Stimulated activated naive CD8-positive, alpha-beta T cell treated with anti-CD3 and anti-CD28 coated beads, Interleukin-15, Interleukin-2, amounts not matched to agents 100 U/mL and 50 U/mL, for 24 hours (primary cell): ENCODE measurements around the gene FAM131B.

Experiments
- ATAC-seq: fragments of 150-1000 bp; cut with Tn5 transposase; one replicate; pipeline ENCODE4 v1.10.0; 2021
- DNase-seq: peaks from one replicate; pipeline ENCODE4 v3.0.0; 2021

FAM131B gene

GRCh38 chr7:143359771-143360353 is 2.7 kb downstream of the FAM131B start:
- no peak for DNase-seq

GRCh38 chr7:143358626-143359025 is 3.9 kb downstream of the FAM131B start:
- ATAC-seq: no peak
- no peak for DNase-seq

More at GRCh38 chr7:143359771-143360353, 2.7 kb downstream of the FAM131B start:
- ATAC-seq: no peak

DNA sequence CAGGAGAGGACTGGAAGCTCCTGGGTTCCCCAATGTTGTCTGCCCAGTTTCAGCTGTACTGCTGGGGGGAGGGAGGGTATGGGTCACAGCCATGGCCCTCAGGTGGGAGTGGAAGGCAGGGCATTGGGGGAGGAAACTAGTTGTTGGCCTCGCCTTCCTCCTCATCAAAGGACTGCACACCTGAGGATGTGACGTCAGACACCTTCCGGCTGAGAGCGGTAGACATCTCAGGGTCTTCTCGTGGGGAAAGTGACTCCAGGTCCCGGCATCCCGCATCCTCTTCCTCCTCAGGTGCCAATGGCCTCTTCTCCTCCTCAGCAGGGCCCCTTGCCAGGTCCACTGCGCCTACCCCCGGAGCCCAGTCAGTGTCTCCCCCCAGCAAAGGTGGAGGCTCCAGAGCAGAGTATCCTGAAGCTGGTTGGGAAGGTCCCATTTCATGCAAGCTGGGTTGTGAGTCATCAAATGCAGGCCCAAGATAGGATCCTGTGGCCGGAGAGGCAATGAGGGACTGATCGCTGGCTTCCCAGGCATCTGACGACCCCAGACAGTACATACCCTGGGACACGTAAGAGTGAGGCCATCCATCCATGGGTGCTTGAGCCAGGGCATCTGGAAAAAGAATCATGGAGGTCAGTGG is 6.0 kb downstream of the FAM131B start:
- DNase-seq (no peak), ATAC-seq (no peak)

DNA sequence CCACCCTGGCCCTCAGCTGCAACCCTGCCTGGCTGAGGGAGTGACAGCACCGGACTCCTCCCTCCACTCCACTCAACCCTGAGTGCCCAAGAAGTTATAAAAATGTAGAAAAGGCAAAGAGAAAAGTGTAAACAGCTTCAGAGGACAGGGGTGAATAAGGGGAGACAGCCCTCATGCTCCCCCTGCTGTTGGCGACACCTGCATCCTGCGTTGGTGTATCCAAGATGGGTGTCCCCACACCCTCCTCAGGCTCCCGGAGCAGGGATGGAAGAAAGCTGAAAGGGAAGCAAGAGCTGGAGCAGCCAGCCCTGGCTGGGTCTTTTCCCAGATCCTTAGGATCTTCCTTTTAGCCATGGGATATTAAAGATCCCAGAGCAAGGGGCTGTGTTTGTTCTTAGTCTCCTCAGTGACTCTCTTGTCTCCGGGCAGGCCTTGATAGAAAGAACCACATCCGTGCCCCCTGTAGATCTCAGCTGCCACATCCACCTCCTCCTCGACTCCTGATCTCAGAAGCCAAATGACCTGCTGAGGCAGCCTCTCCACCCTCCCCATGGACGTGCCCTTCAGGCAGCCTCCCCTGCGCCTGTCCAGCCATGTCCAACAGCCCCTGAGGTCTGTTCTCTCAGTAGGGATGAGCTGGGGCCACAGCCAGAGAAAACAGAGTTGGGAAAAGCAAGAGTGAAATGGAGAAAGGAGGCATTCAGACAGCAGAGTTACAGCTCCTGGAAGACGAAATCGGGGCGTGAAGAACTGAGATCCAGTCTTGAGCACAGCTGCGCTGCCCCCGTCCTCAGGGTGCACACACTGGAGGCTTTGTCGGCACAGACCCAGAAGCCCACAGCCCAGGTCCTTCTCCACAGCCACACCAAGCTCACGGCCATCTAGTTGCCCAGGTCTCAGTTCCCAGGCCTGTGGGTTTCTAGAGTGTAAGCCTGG is 6.8 kb downstream of the FAM131B start:
- ATAC-seq (no peak), DNase-seq (no peak)

DNA sequence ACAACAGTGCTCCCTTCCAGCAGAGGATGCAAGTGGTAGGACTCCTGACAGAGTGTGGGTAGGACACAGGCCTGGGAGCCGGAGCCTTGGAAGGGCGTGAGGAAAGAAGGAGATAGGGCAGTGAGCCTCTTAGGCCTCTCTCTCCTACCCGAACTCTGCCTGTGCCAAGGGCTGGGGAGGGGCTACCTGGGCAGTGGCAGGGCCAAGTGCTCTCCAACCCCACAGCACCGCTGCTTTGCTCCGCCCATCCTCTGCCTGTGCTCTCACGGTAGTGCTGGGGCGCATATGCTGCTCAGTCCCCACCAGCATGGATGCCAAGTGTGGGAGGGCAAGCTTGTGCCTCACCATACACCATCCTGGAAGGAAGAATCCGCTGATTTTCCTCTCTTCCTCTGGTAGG is 7.5 kb downstream of the FAM131B start:
- DNase-seq (no peak), ATAC-seq (no peak)

DNA sequence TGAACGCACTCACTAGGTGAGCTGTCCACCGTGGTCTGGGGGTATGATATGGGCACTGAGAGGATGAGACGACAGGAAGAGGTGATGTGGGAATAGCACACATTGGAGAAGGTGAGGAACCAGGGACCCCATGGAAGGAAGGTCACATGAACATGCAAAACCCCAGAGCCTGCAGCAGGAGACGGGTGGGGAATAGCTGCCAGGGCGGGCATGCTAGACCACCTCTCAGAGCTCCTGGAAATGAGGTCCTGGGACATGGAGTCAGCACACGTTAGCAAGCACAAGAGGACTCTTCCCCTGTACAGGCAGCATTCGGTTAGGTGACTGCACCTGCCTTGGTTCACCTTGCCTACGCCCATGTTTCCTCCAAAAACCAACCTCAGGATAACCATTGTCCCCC is 8.1 kb downstream of the FAM131B start:
- ATAC-seq (no peak), DNase-seq (no peak)

- ATAC-seq (no peak), DNase-seq (no peak)
These were observed 9.9 kb downstream of the FAM131B start for GRCh38 chr7:143352531-143353002.

GRCh38 chr7:143351574-143351973 is 10.9 kb downstream of the FAM131B start:
- DNase-seq (no peak), ATAC-seq (no peak)

GRCh38 chr7:143351060-143351459 is 11.5 kb downstream of the FAM131B start:
- no peak for ATAC-seq
- DNase-seq: no peak

DNA sequence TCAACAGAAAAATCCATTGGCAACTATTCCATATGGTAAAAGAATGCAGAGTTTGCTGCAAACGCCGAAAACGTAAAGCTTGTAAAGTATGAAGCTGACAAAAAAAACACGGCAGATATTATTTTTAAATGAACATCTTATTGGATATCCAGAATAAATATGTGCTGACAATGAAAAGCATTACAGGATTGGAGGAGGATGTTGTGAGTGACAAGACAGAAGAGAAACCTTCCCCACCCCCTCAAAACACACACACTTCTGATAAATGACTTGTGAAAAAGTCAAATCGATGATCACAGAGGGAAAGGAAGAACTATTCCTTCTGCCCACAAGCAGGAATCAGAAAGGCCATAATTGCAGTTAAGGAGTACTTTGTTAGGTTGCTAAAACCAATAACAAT is 14.6 kb downstream of the FAM131B start:
- no peak for ATAC-seq
- DNase-seq: no peak

- DNase-seq: no peak
- ATAC-seq: no peak
These were observed 16.5 kb downstream of the FAM131B start for GRCh38 chr7:143346018-143346417.

DNA sequence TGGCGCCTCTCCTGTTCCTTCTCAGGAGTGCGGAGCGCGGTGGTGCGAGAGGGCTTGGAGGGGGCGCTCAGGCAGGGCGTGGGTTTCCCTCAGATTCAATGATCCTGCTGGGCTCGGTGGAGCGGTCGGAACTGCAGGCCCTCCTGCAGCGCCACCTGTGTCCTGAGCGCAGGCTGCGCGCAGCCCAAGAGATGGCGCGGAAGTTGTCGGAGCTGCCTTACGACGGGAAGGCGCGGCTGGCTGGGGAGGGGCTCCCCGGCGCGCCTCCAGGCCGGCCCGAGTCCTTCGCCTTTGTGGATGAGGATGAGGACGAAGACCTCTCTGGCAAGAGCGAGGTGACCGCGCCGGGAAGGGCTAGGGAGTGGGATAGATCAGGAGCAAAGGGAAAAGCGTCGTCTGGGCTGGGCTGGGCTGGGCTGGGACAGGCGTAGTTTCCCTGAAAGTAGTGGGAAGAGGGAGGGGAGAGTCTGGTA is 17.0 kb downstream of the FAM131B start:
- DNase-seq (peak; percentile 75), ATAC-seq (peak; percentile 98)

DNA sequence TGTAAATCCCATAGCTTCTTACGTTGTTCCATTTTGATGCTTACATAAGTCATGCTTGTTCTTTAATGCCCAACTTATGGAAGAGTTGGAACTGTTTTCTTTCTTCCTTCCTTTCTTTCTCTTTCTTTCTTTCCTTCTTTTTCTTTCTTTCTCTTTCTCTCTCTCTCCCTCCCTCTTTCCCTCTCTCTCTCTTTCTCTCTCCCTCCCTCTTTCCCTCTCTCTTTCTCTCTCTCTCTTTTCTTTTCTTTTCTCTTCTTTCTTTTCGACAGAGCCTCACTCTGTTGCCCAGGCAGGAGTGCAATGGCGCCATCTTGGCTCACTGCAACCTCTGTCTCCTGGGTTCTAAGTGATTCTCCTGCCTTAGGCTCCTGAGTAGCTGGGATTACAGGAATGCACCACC is 18.9 kb downstream of the FAM131B start:
- no peak for DNase-seq
- no peak for ATAC-seq

GRCh38 chr7:143341842-143342241 is 20.7 kb downstream of the FAM131B start:
- no peak for DNase-seq
- no peak for ATAC-seq

- ATAC-seq (no peak), DNase-seq (no peak)
These were observed 25.3 kb downstream of the FAM131B start for GRCh38 chr7:143337216-143337615.

DNA sequence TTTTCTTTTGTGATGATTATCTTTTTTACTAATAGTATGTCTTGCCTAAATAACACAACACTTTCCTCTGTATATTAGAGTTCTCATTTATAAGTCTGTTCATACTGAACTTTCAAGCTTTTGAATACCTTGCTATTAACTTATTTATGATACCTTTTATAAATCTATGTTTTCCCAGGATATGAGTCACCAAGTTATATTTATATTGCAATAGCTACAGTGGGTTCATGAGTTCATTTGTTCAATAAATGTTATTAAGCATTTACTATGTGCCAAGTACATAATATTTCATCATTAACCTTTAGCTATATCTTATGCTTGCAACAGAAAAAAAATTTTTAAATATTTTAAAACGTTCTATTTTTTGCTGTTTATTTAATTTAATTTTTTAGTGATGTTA is 28.3 kb downstream of the FAM131B start:
- ATAC-seq (no peak), DNase-seq (no peak)

- no peak for ATAC-seq
- DNase-seq: no peak
These were observed 31.2 kb downstream of the FAM131B start for GRCh38 chr7:143331179-143331801.

DNA sequence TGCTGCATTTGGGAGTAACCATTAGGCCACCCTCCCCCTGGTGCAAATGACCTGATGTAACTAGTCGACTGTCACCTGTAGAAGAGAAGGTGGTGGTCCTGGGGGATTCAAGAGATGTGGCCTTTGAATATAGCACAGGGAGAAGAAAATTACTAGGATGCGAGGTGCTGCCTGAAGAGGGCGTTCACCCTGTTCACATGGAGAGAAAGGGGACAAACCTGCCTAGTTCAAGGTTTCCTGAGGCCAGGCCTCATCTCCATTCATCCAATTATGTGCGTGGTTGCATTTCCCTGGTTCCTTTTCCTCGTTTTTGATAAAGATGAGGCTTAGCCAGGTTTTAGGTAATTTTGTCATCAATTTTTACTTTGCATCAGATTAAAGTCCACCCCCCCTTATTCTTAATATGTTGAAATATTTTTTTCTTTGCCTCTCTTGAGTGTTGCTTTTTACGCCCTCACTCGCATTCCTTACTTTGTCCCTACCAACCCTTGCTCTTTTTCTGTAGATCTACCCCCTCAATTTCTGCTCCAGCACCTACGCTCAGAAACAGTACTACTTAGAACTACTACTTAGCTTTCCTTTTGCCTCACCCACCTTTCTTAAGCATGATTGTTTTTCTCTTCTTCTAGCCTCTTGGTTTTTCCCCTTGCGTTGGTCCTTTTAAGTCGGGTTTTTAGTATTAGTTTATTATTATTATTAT is 32.9 kb downstream of the FAM131B start:
- DNase-seq (no peak), ATAC-seq (no peak)

DNA sequence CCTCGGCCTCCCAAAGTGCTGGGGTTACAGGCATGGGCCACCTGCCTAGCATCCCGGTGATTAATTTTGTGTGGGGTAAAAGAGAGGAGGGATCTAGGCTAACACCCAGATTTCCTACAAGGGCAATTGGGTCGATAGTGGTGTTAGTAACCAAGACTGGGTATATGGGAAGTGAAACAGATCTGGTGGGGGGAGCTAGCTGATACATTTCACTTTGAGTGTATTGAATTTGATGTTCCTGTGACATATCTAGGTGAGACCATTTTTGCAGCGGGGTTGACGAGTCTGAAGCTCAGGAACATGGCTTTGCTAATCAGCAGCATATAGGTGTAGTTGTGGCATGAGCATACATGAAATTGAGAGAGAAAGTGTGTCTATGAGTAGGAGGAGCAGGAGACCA is 34.6 kb downstream of the FAM131B start:
- DNase-seq (no peak), ATAC-seq (no peak)

DNA sequence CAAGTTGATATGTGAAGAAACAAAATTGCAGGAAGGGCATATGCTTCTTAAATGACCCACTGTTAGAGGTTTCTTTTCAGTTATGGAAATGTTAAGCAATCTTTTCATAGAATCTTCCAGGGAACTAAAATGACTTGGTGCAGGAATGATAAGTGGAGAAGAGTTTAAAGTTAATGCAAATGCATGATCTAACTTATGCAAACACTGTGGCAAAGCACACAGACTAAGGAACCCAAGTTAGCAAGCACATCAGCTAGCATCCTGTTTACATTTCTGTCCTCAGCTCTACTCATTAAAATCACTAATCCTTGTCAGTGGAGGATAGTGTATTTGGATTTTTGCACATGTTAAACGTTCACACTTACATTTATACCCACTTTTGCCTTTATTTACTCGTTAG is 37.3 kb downstream of the FAM131B start:
- DNase-seq (no peak), ATAC-seq (no peak)

- ATAC-seq (no peak), DNase-seq (no peak)
These were observed 38.9 kb downstream of the FAM131B start for GRCh38 chr7:143323653-143324052.
